GM19324 (cell line): ENCODE measurements around the gene ARMC2.
"Not testable (repeated sequence)": the region's sequence is repeated elsewhere in the genome, so short reads cannot be mapped to it uniquely, and the experiment has no call there.

Experiments
- ATAC-seq: cut with Tn5 transposase; IDR thresholded peaks from one replicate; pipeline ENCODE4 v1.9.1; 2021; ENCODE audit warnings: mild to moderate bottlenecking, moderate library complexity; ENCODE audit not compliant: unreplicated experiment, low FRiP score

ARMC2 gene

DNA sequence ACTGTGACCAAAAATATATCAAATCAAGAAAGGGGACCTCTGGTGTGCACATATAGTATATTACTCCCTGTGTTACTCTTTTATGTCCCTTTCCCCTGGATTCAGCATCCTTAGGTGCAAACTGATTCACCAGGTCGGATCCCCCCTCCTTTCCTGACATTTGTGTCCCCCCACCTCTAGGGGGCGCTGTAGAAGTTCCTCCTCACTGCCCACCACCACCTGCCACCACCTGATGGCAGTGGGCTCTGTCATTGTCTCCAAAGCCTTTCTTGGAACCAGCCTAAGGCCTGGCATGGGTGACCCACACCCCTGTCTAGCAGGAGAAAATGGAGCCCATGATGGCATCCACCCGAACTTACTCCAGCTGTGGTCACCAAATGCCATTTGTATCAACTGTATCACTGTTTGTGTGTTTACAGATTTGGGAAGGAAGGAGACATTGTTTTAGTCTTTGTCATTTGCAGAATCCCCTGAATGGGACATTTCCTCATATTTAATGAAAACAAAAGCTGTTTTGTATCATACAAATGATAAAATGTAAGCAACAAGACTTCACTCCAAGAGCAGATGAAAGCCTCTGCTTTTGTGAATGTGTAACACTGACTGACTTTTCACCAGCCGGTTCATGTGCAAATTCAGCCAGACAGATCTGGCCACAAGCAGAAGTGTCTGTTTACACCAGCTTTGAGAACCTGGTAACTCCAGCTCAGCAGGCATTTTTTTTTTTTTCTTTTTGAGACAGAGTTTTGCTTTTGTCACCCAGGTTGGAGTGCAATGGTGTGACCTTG lies 66.2 kb downstream of the ARMC2 start:
- no peak for ATAC-seq

DNA sequence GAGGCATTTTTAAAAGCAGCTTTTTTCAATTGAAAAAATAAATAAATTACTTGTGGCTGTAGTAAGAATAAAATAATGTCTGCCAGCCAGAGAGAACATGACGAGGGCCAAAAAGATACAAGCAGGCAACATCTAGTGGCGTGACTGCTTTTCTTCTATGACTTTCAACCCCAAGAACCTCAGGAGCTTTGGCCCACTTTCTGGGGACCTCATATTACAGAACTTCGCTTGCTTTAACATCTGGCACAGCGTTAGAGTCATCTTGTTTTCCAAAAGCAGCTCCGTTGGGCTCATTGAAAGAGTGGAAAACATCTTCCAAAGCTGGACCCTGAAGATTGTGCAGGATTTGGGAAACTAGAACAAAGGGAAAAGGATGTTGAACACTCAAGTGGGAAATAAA lies 67.0 kb downstream of the ARMC2 start:
- ATAC-seq = no peak

DNA sequence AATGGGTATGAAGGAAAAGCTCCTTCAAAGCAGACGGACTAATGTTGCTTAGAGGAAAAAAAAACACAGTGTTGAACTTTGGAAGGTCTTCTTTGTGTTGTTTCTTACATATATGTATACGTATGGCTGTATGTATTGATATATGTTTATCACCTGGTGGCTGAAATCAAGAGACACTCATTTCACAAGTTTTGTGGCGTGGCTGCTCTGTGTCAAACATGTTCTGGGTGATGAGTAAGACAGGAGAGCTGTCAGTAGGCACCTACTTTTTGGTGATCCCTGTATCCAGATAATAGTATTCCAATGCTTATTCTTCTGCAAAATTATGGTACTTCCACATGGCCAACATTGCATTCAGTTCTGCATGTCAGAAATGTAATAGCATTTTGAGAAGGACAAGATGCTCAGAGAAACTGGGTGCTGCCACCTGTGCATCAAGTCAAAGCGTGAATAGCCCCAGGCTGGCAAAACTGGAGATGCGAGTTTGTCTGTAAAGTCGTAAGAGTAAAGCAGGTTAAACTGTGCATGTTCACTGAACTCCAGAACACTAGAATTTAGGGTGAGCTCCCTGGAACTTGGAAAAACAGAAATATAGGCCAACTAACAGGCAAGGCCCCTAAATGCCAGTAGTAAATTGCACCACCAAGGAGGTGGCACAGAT lies 67.9 kb downstream of the ARMC2 start:
- no peak for ATAC-seq

DNA sequence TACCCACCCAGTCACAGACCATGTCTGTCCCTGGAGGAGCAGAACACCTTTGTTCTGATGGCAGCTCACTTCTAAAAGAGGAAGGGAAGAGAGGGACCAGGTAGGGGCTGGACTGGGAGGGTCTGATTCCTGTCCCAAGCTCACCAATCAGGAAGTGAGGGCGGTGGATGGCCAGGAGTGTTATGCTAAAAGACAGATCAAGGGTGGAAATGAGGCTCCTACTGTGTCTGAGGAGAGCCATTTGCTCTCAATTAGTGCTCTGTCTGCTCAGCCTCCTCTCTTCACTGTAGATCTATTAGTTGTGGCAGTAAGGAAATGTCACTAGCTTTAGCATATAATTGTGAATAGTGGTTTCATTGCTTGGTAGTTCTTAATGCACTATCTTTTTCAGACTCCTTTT lies 72.5 kb downstream of the ARMC2 start:
- no peak for ATAC-seq

DNA sequence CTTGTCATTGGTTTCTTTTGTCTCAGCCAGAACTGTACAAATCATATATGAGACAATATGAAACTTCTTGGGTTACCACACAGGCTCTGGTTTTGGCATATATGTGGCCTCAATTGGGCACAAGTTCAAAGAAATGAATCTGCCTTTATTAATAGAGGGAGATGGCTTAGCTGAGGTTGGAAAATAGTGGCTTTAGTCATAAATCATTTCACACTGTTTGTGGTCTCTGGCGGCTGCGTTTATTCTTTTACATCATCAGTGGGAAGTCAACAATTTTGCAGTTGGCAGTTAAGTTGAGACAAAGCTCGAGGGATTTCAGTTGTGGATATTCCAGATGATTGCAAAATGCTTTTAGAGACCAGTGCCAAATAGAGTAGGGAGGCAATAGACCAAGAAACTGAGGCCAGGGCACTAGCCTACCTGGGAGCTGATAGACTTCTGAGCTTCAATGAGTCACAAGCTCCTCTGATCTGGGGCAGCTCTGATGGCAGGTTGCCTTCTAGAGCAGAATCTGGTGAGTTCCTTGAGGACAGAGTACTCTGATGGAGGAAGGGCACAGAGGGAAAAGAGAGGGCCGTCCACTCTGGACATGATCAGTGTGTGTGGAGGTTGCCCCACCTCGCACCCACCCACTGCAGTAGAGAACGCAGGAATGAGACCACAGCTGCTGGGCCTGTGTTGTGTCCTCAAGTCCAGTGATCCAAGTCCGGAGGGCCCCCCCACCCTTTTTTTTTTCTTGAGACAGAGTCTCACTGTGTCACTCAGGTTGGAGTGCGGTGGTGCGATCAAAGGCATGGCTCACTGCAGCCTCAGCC lies 73.5 kb downstream of the ARMC2 start:
- no peak for ATAC-seq

DNA sequence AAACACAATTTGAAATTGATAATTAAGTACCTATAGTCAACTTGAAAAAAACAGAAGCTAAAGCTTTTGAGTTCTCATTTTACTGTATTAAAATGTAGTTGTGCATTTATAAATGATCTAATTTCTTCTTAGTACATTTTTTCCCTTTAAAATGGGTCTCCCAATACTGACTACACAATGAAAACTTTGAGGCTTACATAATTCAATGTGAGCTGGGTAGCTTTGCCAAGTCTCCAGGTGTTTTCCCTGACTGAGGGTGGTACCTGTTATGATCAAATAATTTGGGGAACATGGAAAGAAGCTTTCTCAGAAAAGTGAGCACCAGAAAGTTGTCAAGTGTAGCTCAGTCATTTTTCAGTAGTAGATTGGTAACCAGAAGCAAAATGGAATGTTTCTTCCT lies 74.3 kb downstream of the ARMC2 start:
- ATAC-seq = no peak

DNA sequence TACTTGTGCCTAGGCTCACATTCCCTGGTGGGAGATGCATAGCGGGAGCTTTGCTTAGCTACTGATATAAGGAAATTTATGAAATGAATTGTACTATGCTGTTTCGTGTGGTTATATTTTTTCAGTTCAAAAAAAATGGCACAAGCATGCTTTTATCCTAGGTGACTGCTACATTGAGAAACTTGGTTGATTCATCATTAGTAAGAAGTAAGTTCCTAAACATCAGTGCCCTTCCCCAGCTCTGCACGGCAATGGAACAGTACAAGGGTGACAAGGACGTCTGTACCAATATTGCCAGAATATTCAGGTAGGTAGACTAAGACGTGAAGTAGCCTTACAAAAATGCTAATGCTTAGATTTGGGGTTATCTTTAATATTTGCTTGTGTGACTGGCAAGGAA lies 79.7 kb downstream of the ARMC2 start:
- no peak for ATAC-seq

DNA sequence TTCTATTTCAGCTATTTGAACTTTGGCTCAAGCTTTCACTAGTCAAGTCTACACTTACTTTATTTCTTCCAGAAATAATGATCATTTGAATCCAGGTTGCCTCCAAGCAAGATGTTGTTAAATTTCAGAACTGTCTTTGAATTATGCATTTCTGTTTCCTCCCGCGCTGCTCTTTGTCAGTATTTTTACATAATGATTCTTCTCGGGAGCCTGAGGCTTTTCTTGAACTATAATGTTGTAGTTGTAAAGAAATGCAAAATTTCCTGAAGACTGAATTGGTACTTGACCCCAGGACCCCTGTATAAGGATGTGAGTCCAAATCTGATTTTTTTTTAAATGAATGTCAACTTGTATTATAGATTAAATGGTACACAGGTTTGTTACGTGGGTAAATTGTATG lies 80.4 kb downstream of the ARMC2 start:
- no peak for ATAC-seq

DNA sequence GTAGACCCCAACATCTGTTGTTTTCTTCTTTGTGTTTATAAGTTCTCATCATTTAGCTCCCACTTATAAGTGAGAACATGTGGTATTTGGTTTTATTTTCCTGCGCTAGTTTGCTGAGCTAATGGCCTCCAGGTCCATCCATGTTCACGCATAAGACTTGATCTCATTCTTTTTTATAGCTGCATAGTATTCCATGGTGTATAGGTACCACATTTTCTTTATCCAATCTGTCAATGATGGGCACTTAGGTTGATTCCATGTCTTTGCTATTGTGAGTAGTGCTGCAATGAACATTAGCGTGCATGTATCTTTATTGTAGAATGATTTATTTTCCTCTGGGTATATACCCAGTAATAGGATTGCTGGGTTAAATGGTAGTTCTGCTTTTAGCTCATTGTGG lies 82.9 kb downstream of the ARMC2 start:
- ATAC-seq = not testable (repeated sequence)

DNA sequence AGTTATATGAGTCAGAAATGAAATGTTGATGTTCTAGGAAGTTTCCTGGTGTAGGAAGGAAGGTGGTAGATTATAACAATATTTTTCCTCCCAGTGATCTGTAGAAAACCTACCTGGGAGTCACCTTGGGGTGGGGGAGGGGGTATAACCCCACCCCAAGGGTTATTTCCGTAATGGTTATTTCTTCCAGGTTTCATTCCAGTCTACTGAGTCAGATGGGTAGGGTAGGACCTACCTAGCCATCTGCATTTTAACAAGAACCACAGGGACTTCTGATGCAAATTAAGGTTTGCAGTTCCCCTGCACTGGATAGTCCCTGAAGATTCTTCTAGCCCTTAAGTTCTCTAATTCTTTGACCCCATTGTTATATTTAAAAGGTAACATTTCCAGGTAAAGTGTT lies 88.9 kb downstream of the ARMC2 start:
- no peak for ATAC-seq

DNA sequence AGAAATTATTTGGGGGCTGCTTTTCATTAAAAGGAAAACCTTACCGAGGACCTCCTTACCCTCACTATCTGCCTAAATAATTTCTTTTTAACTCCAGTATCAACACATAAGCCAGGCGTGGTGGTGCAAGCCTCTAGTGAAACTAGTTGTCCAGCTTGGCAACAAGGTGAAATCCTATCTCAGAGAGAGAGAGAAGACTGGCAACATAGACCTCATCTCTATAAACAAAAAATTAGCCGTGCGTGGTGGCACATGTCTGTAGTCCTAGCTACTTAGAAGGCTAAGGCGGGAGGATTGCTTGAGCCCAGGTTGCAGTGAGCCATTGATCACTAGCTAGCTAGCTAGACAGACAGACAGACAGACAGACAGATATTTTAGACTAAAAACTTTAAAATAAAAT lies 92.5 kb downstream of the ARMC2 start:
- no peak for ATAC-seq

DNA sequence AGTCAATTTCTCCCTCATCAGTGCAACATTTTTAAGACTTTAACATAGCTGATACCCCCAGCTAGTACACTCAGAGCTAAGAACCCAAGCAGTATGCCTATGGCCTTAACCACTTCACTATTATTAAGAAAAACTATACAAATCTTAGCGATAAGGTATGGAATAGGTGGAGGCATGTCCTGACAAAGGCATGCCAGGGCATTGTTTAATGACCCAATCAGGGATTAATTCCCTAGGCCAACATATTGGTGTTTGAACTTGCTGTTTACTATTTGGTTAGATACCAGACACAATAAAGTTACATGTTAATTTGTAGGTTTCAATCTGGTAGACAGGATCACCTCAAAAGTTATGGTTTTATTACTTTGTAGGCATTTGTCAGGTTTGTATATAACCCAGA lies 93.1 kb downstream of the ARMC2 start:
- no peak for ATAC-seq

DNA sequence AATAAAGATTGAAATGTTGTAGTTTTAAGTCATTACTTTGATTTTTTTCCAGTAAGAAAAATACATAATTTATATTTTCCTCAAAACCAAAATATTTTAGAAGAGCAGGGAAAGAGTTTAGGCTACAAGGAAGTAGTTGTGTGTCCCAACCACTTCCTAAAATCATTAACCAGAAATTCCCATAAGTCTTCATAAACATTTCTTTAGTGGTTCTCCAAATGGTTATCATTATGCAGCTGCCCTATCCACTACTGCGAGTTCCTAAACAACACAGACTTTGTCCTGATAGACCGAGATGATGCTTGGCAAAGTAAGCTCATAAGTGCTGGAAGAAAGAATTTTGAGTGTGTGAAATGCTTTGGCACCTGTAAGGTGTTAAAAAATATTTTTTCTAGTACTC lies 93.6 kb downstream of the ARMC2 start:
- ATAC-seq = no peak

DNA sequence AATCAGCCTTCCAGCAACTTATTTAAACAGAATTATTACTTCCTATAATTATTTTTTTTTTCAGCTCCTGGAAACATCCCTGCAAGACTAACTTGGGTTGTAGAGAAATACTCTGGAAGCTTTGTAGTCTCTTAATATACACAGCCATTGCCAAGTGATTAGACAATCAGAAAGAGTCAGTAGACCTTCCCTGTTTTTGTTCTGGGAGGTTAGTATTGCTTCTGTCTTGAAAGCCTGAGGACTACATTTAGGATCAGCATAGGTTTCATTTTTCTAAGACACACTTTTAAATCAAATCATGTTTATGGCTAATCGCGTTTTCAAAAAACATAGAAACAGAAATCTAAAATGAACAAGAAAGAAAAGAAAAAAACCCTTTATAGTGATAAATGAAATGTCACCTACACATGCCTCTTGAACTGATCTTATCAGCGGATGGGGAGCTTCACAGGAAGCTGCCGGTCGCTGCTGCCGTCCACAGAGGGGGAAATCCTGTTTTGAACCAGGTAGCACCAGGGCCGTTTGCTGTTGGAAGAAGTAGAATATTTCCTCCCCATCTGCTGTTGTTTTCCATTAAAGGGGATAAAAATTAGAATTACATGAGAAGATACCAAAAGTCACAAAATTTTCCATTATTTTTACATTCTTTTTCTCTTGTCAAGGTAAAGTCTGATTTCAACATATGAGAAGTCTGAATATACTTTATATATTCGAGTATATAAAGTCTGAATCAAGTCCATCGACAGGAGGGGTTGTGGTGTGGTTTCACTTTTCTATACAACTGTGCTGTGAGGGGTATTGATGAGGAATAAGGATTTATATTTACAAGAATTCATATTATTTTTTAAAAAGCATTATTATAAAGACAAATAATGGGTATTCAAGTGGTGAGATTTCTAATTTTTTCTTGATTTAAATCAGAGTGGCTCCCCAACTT lies 94.6 kb downstream of the ARMC2 start:
- ATAC-seq = no peak

DNA sequence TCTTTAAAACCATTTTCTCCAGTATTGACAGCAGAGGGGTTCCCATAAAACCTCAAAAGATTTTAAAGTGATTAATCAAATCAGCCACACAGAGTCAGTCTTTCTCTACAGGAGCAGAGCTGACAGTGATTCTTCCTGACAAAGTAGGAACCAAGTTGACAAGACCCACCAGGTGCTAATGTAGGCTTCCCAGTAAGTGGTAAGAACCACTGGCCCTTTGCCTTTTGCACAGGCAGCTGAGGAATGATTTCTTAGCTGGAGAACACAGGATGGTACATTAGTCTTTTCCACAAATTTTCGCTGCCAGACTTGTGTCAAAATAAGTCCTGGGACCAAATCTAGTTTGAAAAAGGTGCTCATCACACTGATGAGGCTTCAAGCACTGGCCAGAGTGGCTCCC lies 95.8 kb downstream of the ARMC2 start:
- no peak for ATAC-seq

DNA sequence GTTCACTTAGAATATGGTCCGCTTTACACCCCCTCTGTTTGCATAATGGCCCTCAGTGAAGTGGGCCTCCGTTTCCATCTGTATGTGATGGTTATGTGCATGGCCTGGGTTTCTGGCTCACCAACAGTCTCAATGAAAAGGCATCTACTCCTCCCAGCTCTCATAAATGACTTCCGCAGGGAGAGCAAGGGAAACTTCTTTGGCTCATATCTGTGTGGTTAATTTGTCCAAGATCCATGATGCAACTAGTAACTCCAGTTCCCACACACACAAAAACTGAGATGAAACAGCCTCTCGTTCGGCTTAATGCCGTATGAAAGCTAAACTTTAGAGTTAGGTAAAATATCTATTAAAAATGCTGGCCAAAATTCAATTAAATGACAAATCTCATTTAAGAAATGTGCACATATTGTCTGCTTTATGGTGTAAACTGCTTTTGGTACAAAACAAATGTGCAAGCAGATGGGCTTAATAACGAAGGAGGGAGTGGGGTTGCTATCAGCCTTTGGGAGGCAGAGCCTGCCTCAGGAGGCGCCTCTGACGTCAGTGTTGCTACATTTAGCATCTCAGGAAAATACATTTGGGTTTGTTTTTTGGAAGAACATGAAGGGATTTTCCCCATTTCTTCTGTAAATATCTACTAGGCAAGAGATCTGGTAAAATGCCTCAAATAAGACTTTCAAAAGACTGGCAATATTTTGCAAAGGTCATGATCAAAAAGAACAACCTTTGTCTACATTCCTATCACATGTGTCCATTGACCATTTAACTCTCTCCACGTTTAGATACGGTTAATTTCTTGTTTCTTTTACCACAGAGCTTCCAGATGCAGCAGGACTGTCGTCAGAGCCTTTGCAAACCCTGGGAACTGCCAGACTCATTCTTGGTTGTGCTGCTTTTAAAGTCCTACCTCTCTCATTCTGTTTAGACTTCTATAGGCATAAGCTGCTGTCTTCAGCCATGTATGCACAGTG lies 96.8 kb downstream of the ARMC2 start:
- no peak for ATAC-seq

DNA sequence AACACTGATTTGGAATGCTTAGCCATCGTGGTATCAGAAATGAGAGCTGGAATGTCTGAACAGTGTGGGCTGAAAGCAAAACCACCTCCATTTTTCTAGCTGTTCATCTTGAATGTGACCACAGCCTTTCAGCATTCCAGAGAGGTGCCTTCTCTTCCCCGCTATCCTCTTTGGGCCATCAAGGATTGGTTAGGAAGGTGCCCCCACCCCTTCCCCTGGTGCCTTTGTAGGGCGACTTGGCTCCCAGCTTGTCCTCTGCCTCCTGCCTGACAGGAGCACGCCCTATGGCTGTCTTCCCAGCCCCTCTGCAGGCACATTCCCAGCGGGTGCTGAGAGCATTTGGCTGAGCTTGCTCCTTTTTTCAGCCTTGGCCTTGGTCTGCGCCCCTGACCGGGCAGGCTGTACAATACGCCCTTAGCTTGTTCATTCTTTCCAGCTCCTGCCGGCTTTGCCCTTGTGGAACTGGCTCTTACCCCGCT lies 97.5 kb downstream of the ARMC2 start:
- ATAC-seq = no peak

DNA sequence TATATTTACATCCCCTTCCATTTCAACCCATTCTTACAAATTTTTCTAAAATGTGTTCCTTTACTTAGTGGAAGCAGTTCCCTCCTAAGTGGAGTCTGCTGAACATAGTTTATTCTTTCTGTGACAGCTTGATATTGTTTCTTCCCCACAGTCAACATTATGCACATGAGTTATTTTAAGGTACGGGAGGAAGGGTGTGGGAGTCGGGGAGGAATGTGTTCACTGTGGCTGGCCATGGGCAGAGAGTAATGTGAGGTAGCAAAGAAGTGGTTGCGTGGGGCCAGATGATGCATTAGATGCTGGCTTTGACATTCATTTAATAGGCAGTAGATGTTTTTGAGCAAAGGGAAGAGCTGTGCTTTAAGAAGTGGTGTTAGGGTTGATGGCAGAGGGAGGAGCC lies 98.5 kb downstream of the ARMC2 start:
- ATAC-seq = no peak
